Ovary (tissue), 3 donors: Measurements from ENCODE around the gene DYDC2.

Source experiments
- CTCF ChIP-seq, 3 donors: fragments of 450-650 bp in 2 of 3; fragments of 200-600 bp in 1 of 3; IDR thresholded peaks; one replicate each; pipeline versions ENCODE4 v1.5.1 to v1.8.0; 2016 to 2022; ENCODE audit warnings: antibody characterized with exemption in 3 of 3, mild to moderate bottlenecking in 1 of 3
- POLR2A ChIP-seq: fragments of 450-650 bp; IDR thresholded peaks from one replicate; pipeline ENCODE4 v1.6.1; 2017; ENCODE audit warnings: antibody characterized with exemption, mild to moderate bottlenecking, moderate library complexity
- donor health status: DM: no; HTN: no; CAD: no.

GRCh38 chr10:80410122-80410521 is 53.5 kb downstream of the DYDC2 start:
- TF ChIP-seq CTCF (IDR thresholded peaks at IDR 0.05) (no peak), POLR2A (no peak)
